Fibroblast of skin of left biceps (primary cell): ENCODE data around the gene CHMP2A.
"Not testable (repeated sequence)": the region's sequence is repeated elsewhere in the genome, so short reads cannot be mapped to it uniquely, and the experiment has no call there.

Experiments used
- DNase-seq, 2 experiments: peaks; one replicate each; pipeline ENCODE4 v3.0.0-alpha.2; 2013; ENCODE audit warnings: low read depth in 2 of 2

CHMP2A gene

GRCh38 chr19:58554494-58555368 is at the start of gene CHMP2A:
CHMP2A (minus strand) TSS chr19:58555105; CDS start chr19:58554212, 893 bp downstream.
- peak; percentile 90 to 91 for DNase-seq

- no peak for DNase-seq
Measured at GRCh38 chr19:58586133-58586765, 31.3 kb upstream of the CHMP2A start.

GRCh38 chr19:58585442-58586132 is 30.7 kb upstream of the CHMP2A start:
- no peak for DNase-seq

- DNase-seq: no peak
Measured at GRCh38 chr19:58584498-58585441, 29.9 kb upstream of the CHMP2A start.

- no peak for DNase-seq
Measured at GRCh38 chr19:58582985-58583384, 28.1 kb upstream of the CHMP2A start.

GRCh38 chr19:58581227-58582141 is 26.6 kb upstream of the CHMP2A start:
- DNase-seq: peak; percentile 51 to 55

GRCh38 chr19:58579473-58580142 is 24.7 kb upstream of the CHMP2A start:
- DNase-seq: no peak

- no peak for DNase-seq
Measured at GRCh38 chr19:58578012-58578925, 23.4 kb upstream of the CHMP2A start.

GRCh38 chr19:58577581-58577980 is 22.7 kb upstream of the CHMP2A start:
- not testable (repeated sequence) for DNase-seq

GRCh38 chr19:58575183-58576041 is 20.5 kb upstream of the CHMP2A start:
- DNase-seq: peak; percentile 68 to 72

- DNase-seq: no peak
Measured at GRCh38 chr19:58573658-58574164, 18.8 kb upstream of the CHMP2A start.

- DNase-seq: peak; percentile 100
Measured at GRCh38 chr19:58572818-58573657, 18.1 kb upstream of the CHMP2A start, which contains the start of gene MZF1. MZF1 (minus strand) TSS chr19:58573335; CDS start chr19:58571389, 1,946 bp downstream.

GRCh38 chr19:58572026-58572817 is 17.3 kb upstream of the CHMP2A start:
- no peak for DNase-seq

- no peak for DNase-seq
Measured at GRCh38 chr19:58571575-58571947, 16.7 kb upstream of the CHMP2A start.

- DNase-seq: no peak
Measured at GRCh38 chr19:58570770-58571574, 16.1 kb upstream of the CHMP2A start.
